Keratinocyte (primary cell): ENCODE measurements around the gene CACNB4.
A peak's percentile ranks its signal among the peaks of the same experiment; 100 is the strongest.

Experiments used
- EZH2 ChIP-seq: IDR thresholded peaks from one replicate; pipeline ENCODE4 v1.6.1; 2012; ENCODE audit warnings: inconsistent platforms, mild to moderate bottlenecking, low read length, moderate library complexity
- TF ChIP-seq, protein P1 (sequence below), 3 experiments: IDR thresholded peaks in 1 of 3; conservative IDR thresholded peaks in 1 of 3; optimal IDR thresholded peaks in 1 of 3; 2 replicates in 2 of 3; 3 replicates in 1 of 3; pipeline versions ENCODE3 to v1.5.1; 2011; ENCODE audit warnings: low read length in 3 of 3, mild to moderate bottlenecking in 3 of 3, moderate library complexity in 2 of 3, control low read depth in 1 of 3, inconsistent platforms in 1 of 3; ENCODE audit not compliant: insufficient read depth in 2 of 3; ENCODE audit errors: extremely low read depth in 1 of 3

GRCh38 chr2:151999053-151999452 lies 99.8 kb downstream of the CACNB4 start:
- TF ChIP-seq, protein P1, sequence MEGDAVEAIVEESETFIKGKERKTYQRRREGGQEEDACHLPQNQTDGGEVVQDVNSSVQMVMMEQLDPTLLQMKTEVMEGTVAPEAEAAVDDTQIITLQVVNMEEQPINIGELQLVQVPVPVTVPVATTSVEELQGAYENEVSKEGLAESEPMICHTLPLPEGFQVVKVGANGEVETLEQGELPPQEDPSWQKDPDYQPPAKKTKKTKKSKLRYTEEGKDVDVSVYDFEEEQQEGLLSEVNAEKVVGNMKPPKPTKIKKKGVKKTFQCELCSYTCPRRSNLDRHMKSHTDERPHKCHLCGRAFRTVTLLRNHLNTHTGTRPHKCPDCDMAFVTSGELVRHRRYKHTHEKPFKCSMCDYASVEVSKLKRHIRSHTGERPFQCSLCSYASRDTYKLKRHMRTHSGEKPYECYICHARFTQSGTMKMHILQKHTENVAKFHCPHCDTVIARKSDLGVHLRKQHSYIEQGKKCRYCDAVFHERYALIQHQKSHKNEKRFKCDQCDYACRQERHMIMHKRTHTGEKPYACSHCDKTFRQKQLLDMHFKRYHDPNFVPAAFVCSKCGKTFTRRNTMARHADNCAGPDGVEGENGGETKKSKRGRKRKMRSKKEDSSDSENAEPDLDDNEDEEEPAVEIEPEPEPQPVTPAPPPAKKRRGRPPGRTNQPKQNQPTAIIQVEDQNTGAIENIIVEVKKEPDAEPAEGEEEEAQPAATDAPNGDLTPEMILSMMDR (optimal IDR thresholded peaks at IDR 0.05 in 1 of 3, IDR thresholded peaks at IDR 0.05 in 1 of 3, conservative IDR thresholded peaks at IDR 0.05 in 1 of 3; ENCODE audit: extremely low read depth in 1 of 3, insufficient read depth in 2 of 3, low read length in 3 of 3), result peak; percentile 86 to 88 (median 87)
- TF ChIP-seq EZH2, result no peak
